Measurements from ENCODE around the gene RAB40C. TPM values are rescaled to one million over a fixed set of nuclear protein-coding genes. Genes with fewer than 3 reads are reported as not detected.

Gene RAB40C
- total RNA-seq, 1 experiment from 2014 or later = 15.2 TPM

Other genes starting within 250 kb of the RAB40C start
- 6.6 and 15.5 TPM in 2 replicates for gene AXIN1, start 237.3 kb upstream of the RAB40C start, total RNA-seq (2014; rRNA removed; shearing (Covaris generic))
- 162 and 177 TPM in 2 replicates for gene MRPL28, start 219.5 kb upstream of the RAB40C start, total RNA-seq (2014; rRNA removed; shearing (Covaris generic))
- gene PGAP6, start 208.1 kb upstream of the RAB40C start, total RNA-seq (2014; rRNA removed; shearing (Covaris generic)) = 54.9 and 71.2 TPM in 2 replicates
- 92.0 and 101 TPM in 2 replicates for gene NME4, start 192.9 kb upstream of the RAB40C start, total RNA-seq (2014; rRNA removed; shearing (Covaris generic))
- 2.2 and 6.6 TPM in 2 replicates for gene DECR2, start 188.2 kb upstream of the RAB40C start, total RNA-seq (2014; rRNA removed; shearing (Covaris generic))
- 14.0 and 21.1 TPM in 2 replicates for gene RAB11FIP3, start 164.4 kb upstream of the RAB40C start, total RNA-seq (2014; rRNA removed; shearing (Covaris generic))
- 23.2 and 36.7 TPM in 2 replicates for gene CAPN15, start 62.4 kb upstream of the RAB40C start, total RNA-seq (2014; rRNA removed; shearing (Covaris generic))
- not detected in 2 replicates for gene PRR35, start 29.7 kb upstream of the RAB40C start, total RNA-seq (2014; rRNA removed; shearing (Covaris generic))
- gene NHLRC4, start 23.1 kb upstream of the RAB40C start, total RNA-seq (2014; rRNA removed; shearing (Covaris generic)) = 0.12 TPM in 1 of 2 replicates, not detected in the other
- gene PIGQ, start 20.1 kb upstream of the RAB40C start, total RNA-seq (2014; rRNA removed; shearing (Covaris generic)) = 35.9 and 43.8 TPM in 2 replicates
- gene WFIKKN1, start 40.9 kb downstream of the RAB40C start, total RNA-seq (2014; rRNA removed; shearing (Covaris generic)) = 0.62 and 2.9 TPM in 2 replicates
- 150 and 177 TPM in 2 replicates for gene METTL26, start 46.2 kb downstream of the RAB40C start, total RNA-seq (2014; rRNA removed; shearing (Covaris generic))
- gene MCRIP2, start 51.8 kb downstream of the RAB40C start, total RNA-seq (2014; rRNA removed; shearing (Covaris generic)) = 8.5 and 20.9 TPM in 2 replicates
- gene WDR90, start 59.3 kb downstream of the RAB40C start, total RNA-seq (2014; rRNA removed; shearing (Covaris generic)) = 15.8 and 16.1 TPM in 2 replicates
- gene RHOT2, start 78.1 kb downstream of the RAB40C start, total RNA-seq (2014; rRNA removed; shearing (Covaris generic)) = 25.7 and 38.5 TPM in 2 replicates
- 0.15 TPM in 1 of 2 replicates, not detected in the other for gene RHBDL1, start 85.6 kb downstream of the RAB40C start, total RNA-seq (2014; rRNA removed; shearing (Covaris generic))
- gene STUB1, start 90.3 kb downstream of the RAB40C start, total RNA-seq (2014; rRNA removed; shearing (Covaris generic)) = 133 and 153 TPM in 2 replicates
- 57.8 and 68.5 TPM in 2 replicates for gene JMJD8, start 94.3 kb downstream of the RAB40C start, total RNA-seq (2014; rRNA removed; shearing (Covaris generic))
- gene WDR24, start 100.3 kb downstream of the RAB40C start, total RNA-seq (2014; rRNA removed; shearing (Covaris generic)) = 3.4 and 9.0 TPM in 2 replicates
- gene FBXL16, start 115.7 kb downstream of the RAB40C start, total RNA-seq (2014; rRNA removed; shearing (Covaris generic)) = 8.1 and 12.0 TPM in 2 replicates
- gene METRN, start 125.1 kb downstream of the RAB40C start, total RNA-seq (2014; rRNA removed; shearing (Covaris generic)) = 96.4 and 142 TPM in 2 replicates
- 11.0 and 30.4 TPM in 2 replicates for gene ANTKMT, start 131.1 kb downstream of the RAB40C start, total RNA-seq (2014; rRNA removed; shearing (Covaris generic))
- 0.25 TPM in 1 of 2 replicates, not detected in the other for gene CCDC78, start 136.4 kb downstream of the RAB40C start, total RNA-seq (2014; rRNA removed; shearing (Covaris generic))
- 3.6 and 4.9 TPM in 2 replicates for gene HAGHL, start 137.0 kb downstream of the RAB40C start, total RNA-seq (2014; rRNA removed; shearing (Covaris generic))
- 24.0 and 27.1 TPM in 2 replicates for gene CIAO3, start 150.9 kb downstream of the RAB40C start, total RNA-seq (2014; rRNA removed; shearing (Covaris generic))
- gene MSLN, start 170.7 kb downstream of the RAB40C start, total RNA-seq (2014; rRNA removed; shearing (Covaris generic)) = 1.7 and 2.1 TPM in 2 replicates
- 19.5 and 47.7 TPM in 2 replicates for gene RPUSD1, start 198.3 kb downstream of the RAB40C start, total RNA-seq (2014; rRNA removed; shearing (Covaris generic))
- 10.2 and 20.7 TPM in 2 replicates for gene CHTF18, start 198.6 kb downstream of the RAB40C start, total RNA-seq (2014; rRNA removed; shearing (Covaris generic))
- not detected in 2 replicates for gene GNG13, start 210.7 kb downstream of the RAB40C start, total RNA-seq (2014; rRNA removed; shearing (Covaris generic))